AG10803 (cell line): ENCODE data around the gene PIGW.

ENCODE experiments used
- DNase-seq: peaks from one replicate; pipeline ENCODE4 v3.0.0; 2010; ENCODE audit warnings: low read depth
- H3K4me3 ChIP-seq: 2 replicates; pipeline ENCODE4 v1.5.1; 2011; ENCODE audit warnings: mild to moderate bottlenecking, low read length, control low read depth
- CTCF ChIP-seq: conservative IDR thresholded peaks from 2 replicates; pipeline ENCODE4 v1.5.1; 2011; ENCODE audit warnings: mild to moderate bottlenecking, low read length, control low read depth, inconsistent platforms

Gene PIGW

GRCh38 chr17:36509272-36509985 lies 25.4 kb upstream of the PIGW start:
- no peak for DNase-seq
- no peak for TF ChIP-seq CTCF
- no peak overlapping the region for H3K4me3 ChIP-seq

- DNase-seq, result no peak
- TF ChIP-seq CTCF, result no peak
- H3K4me3 ChIP-seq, result no peak overlapping the region
These were observed 24.2 kb upstream of the PIGW start for GRCh38 chr17:36510636-36511035.

- H3K4me3 ChIP-seq, result no peak overlapping the region
- no peak for TF ChIP-seq CTCF
- DNase-seq, result no peak
These were observed 23.6 kb upstream of the PIGW start for GRCh38 chr17:36511216-36511615.

- no peak for DNase-seq
These were observed 22.1 kb upstream of the PIGW start for GRCh38 chr17:36512641-36513040.

GRCh38 chr17:36514856-36515255 lies 19.9 kb upstream of the PIGW start:
- DNase-seq, result no peak
- no peak for TF ChIP-seq CTCF
- H3K4me3 ChIP-seq, result no peak overlapping the region

More at GRCh38 chr17:36512641-36513040, 22.1 kb upstream of the PIGW start:
- no peak overlapping the region for H3K4me3 ChIP-seq
- no peak for TF ChIP-seq CTCF

GRCh38 chr17:36515837-36516236 lies 18.9 kb upstream of the PIGW start:
- H3K4me3 ChIP-seq, result no peak overlapping the region
- DNase-seq, result no peak
- TF ChIP-seq CTCF, result no peak

- no peak overlapping the region for H3K4me3 ChIP-seq
- DNase-seq, result no peak
- no peak for TF ChIP-seq CTCF
These were observed 11.7 kb upstream of the PIGW start for GRCh38 chr17:36523113-36523512.
